Measurements from ENCODE around the gene ALG14.

Gene ALG14

GRCh38 chr1:94982398-94982797, 90.4 kb downstream of the ALG14 start:
- DNase-seq (ENCODE audit: low read depth, low spot score): no peak

- DNase-seq (ENCODE audit: low read depth, low spot score): no peak
Measured at GRCh38 chr1:94981575-94981973, 91.2 kb downstream of the ALG14 start.

GRCh38 chr1:94980582-94981574, 91.9 kb downstream of the ALG14 start:
- DNase-seq (ENCODE audit: low read depth, low spot score): no peak

GRCh38 chr1:94979656-94980581, 92.8 kb downstream of the ALG14 start:
- no peak for DNase-seq (ENCODE audit: low read depth, low spot score)

GRCh38 chr1:94979131-94979530, 93.6 kb downstream of the ALG14 start:
- no peak for DNase-seq (ENCODE audit: low read depth, low spot score)

- no peak for DNase-seq (ENCODE audit: low read depth, low spot score)
Measured at GRCh38 chr1:94978401-94978800, 94.3 kb downstream of the ALG14 start.

- no peak for DNase-seq (ENCODE audit: low read depth, low spot score)
Measured at GRCh38 chr1:94976971-94977548, 95.7 kb downstream of the ALG14 start.

- no peak for DNase-seq (ENCODE audit: low read depth, low spot score)
Measured at GRCh38 chr1:94974824-94975223, 97.9 kb downstream of the ALG14 start.

- no peak for DNase-seq (ENCODE audit: low read depth, low spot score)
Measured at GRCh38 chr1:94974241-94974640, 98.5 kb downstream of the ALG14 start.

GRCh38 chr1:94973309-94973922, 99.3 kb downstream of the ALG14 start:
- DNase-seq (ENCODE audit: low read depth, low spot score): no peak

GRCh38 chr1:94971491-94971924, 101.2 kb downstream of the ALG14 start:
- no peak for DNase-seq (ENCODE audit: low read depth, low spot score)

- DNase-seq (ENCODE audit: low read depth, low spot score): no peak
Measured at GRCh38 chr1:94970783-94971182, 102.0 kb downstream of the ALG14 start.

GRCh38 chr1:94969137-94969536, 103.6 kb downstream of the ALG14 start:
- DNase-seq (ENCODE audit: low read depth, low spot score): no peak

- no peak for DNase-seq (ENCODE audit: low read depth, low spot score)
Measured at GRCh38 chr1:94966033-94966432, 106.7 kb downstream of the ALG14 start.

GRCh38 chr1:94963864-94964263, 108.9 kb downstream of the ALG14 start:
- no peak for DNase-seq (ENCODE audit: low read depth, low spot score)

- no peak for DNase-seq (ENCODE audit: low read depth, low spot score)
Measured at GRCh38 chr1:94962409-94963265, 110.1 kb downstream of the ALG14 start.

GRCh38 chr1:94961988-94962387, 110.8 kb downstream of the ALG14 start:
- DNase-seq (ENCODE audit: low read depth, low spot score): no peak

- DNase-seq (ENCODE audit: low read depth, low spot score): no peak
Measured at GRCh38 chr1:94961582-94961981, 111.2 kb downstream of the ALG14 start.

GRCh38 chr1:94958081-94958480, 114.7 kb downstream of the ALG14 start:
- no peak for DNase-seq (ENCODE audit: low read depth, low spot score)
